CD14-positive monocyte (primary cell): ENCODE data around the gene DMAC2. TPM values are rescaled to one million over a fixed set of nuclear protein-coding genes. Genes with fewer than 3 reads are reported as not detected.

Experiments used
- DNase-seq, 3 donors: peaks; one replicate each; pipeline ENCODE4 v3.0.0-alpha.2; 2011 to 2022
- H2AFZ ChIP-seq: 2 replicates; pipeline ENCODE4 v1.6.0; 2012; ENCODE audit warnings: mild to moderate bottlenecking, low read depth, low read length, inconsistent platforms; ENCODE audit not compliant: insufficient read depth, poor library complexity, severe bottlenecking
- H3K27ac ChIP-seq, 2 donors: 1 replicate in 1 of 2; 2 replicates in 1 of 2; pipeline ENCODE4 v1.5.1; 2012 to 2013; ENCODE audit warnings: low read length in 2 of 2, control low read depth in 1 of 2, inconsistent platforms in 1 of 2, low read depth in 1 of 2, mild to moderate bottlenecking in 1 of 2
- H3K27me3 ChIP-seq, 2 donors: one replicate each; pipeline versions ENCODE4 v1.6.0 to v1.6.1; 2011 to 2013; ENCODE audit warnings: low read length in 2 of 2; ENCODE audit not compliant: control insufficient read depth in 2 of 2, insufficient read depth in 2 of 2
- H3K36me3 ChIP-seq, 2 donors: replicated peaks in 1 of 2; 1 replicate in 1 of 2; 2 replicates in 1 of 2; pipeline versions ENCODE4 v1.5.1 to v1.6.1; 2012 to 2013; ENCODE audit warnings: low read length in 2 of 2, control low read depth in 1 of 2, inconsistent platforms in 1 of 2, mild to moderate bottlenecking in 1 of 2; ENCODE audit not compliant: insufficient read depth in 2 of 2, control insufficient read depth in 1 of 2
- H3K4me1 ChIP-seq, 2 donors: 1 replicate in 1 of 2; 2 replicates in 1 of 2; pipeline versions ENCODE4 v1.5.1 to v1.6.1; 2012 to 2013; ENCODE audit warnings: low read length in 2 of 2, control low read depth in 1 of 2, inconsistent platforms in 1 of 2, mild to moderate bottlenecking in 1 of 2, moderate library complexity in 1 of 2; ENCODE audit not compliant: insufficient read depth in 2 of 2, control insufficient read depth in 1 of 2
- H3K4me2 ChIP-seq: replicated peaks from 2 replicates; pipeline ENCODE3; 2012; ENCODE audit warnings: low read length, moderate library complexity, mild to moderate bottlenecking; ENCODE audit not compliant: poor library complexity, severe bottlenecking; ENCODE audit errors: extremely low read depth
- H3K4me3 ChIP-seq, 3 experiments: fragments of 200-600 bp in 1 of 3; sonication (generic) in 1 of 3; replicated peaks in 1 of 3; 1 replicate in 2 of 3; 2 replicates in 1 of 3; pipeline ENCODE4 v1.5.1; 2011 to 2013; ENCODE audit warnings: low read length in 3 of 3, mild to moderate bottlenecking in 3 of 3, control low read depth in 2 of 3, low read depth in 2 of 3, inconsistent platforms in 1 of 3, moderate library complexity in 1 of 3
- H3K79me2 ChIP-seq: 2 replicates; pipeline ENCODE4 v1.6.0; 2012; ENCODE audit warnings: mild to moderate bottlenecking, control low read depth, inconsistent platforms, low read length, moderate library complexity; ENCODE audit not compliant: insufficient read depth
- H3K9ac ChIP-seq: 2 replicates; pipeline ENCODE4 v1.6.0; 2017; ENCODE audit warnings: low read length, mild to moderate bottlenecking; ENCODE audit not compliant: insufficient read depth, poor library complexity, severe bottlenecking
- H3K9me3 ChIP-seq, 2 donors: replicated peaks in 1 of 2; 1 replicate in 1 of 2; 2 replicates in 1 of 2; pipeline versions ENCODE4 v1.5.1 to v1.6.1; 2012 to 2013; ENCODE audit warnings: low read length in 2 of 2, control low read depth in 1 of 2; ENCODE audit not compliant: control insufficient read depth in 1 of 2, insufficient read depth in 1 of 2
- H4K20me1 ChIP-seq: 2 replicates; pipeline ENCODE4 v1.6.0; 2012; ENCODE audit warnings: mild to moderate bottlenecking, low read length, control low read depth, moderate library complexity; ENCODE audit not compliant: insufficient read depth
- H3K27ac Mint-ChIP-seq, 7 donors: one replicate each; pipeline ENCODE4 v1.8.0; 2020; ENCODE audit warnings: mild to moderate bottlenecking in 7 of 7, mixed read lengths in 7 of 7, moderate library complexity in 6 of 7, inconsistent platforms in 2 of 7
- H3K27me3 Mint-ChIP-seq, 3 donors: one replicate each; pipeline ENCODE4 v1.8.0; 2021 to 2022; ENCODE audit warnings: low read depth in 3 of 3, mild to moderate bottlenecking in 3 of 3, mixed read lengths in 3 of 3, moderate library complexity in 3 of 3, inconsistent platforms in 1 of 3
- H3K36me3 Mint-ChIP-seq, 2 donors: one replicate each; pipeline ENCODE4 v1.8.0; 2020; ENCODE audit warnings: mixed read lengths in 2 of 2, inconsistent platforms in 1 of 2, mild to moderate bottlenecking in 1 of 2
- H3K4me1 Mint-ChIP-seq: one replicate; pipeline ENCODE4 v1.8.0; 2020; ENCODE audit warnings: mild to moderate bottlenecking, mixed read lengths
- H3K4me3 Mint-ChIP-seq, 2 donors: one replicate each; pipeline ENCODE4 v1.8.0; 2020; ENCODE audit warnings: mild to moderate bottlenecking in 2 of 2, mixed read lengths in 2 of 2, moderate library complexity in 1 of 2
- H3K9me3 Mint-ChIP-seq, 7 donors: one replicate each; pipeline ENCODE4 v1.8.0; 2020 to 2022; ENCODE audit warnings: mixed read lengths in 7 of 7, mild to moderate bottlenecking in 6 of 7, moderate library complexity in 6 of 7, inconsistent platforms in 2 of 7
- WGBS: methylation state at CpG from one replicate; pipeline ENCODE4 v1.1.5; 2013; ENCODE audit warnings: missing lambda C conversion rate; ENCODE audit not compliant: insufficient coverage; 5-methylcytosine and 5-hydroxymethylcytosine counted together
- intact Hi-C, 2 donors: fragments of 100-400 bp; cut with micrococcal nuclease; formaldehyde crosslinking; loops; one replicate each; pipeline versions ENCODE4 v1.15.0 to v1.15.1; 2023
- polyA plus RNA-seq, 3 donors: library from polyadenylated mRNA; depleted of rRNA in 1 of 3; unstranded in 2 of 3; stranded (reverse) in 1 of 3; fragments of 300-500 nt in 2 of 3; fragments of >200 nt in 1 of 3; fragmentation: Illumina TruSeq in 2 of 3; gene quantifications; 1 replicate in 2 of 3; 2 replicates in 1 of 3; pipeline ENCODE4 v1.2.3, GENCODE V29; 2012 to 2021
- TF ChIP-seq, protein P1 (sequence below): fragments of 200-600 bp; IDR thresholded peaks from one replicate; pipeline ENCODE4 v1.8.0; 2022; ENCODE audit warnings: antibody characterized with exemption, mild to moderate bottlenecking

DMAC2 gene
- polyA plus RNA-seq, 3 donors, result 33.2 to 48.0 (median 43.8) TPM

DNA sequence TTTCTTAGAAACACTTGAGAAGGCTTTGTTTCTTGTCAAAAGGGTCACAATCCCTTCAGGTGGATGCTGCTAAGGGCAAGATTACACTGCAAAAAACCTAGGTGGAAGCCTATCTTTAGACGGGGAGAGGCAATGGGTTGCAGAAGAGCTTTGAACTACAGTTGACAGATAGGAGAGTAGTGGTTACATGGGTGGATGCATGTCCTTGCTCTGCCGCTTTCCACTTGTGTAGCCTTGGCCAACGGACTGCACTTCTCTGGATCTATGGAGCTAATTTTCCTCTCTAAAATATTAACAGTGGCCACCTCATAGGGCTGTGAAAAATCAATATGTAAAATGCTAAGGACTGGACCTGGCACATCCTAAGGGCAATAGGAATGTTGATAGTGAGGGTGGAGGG is 41.1 kb downstream of the DMAC2 start:
- Mint-ChIP-seq H3K4me3 (peak overlapping the region; percentile 97), H3K9me3 (peaks cover 0 to 1% (median 0%) of the 10 kb centered on the region in 7 donors), H3K27me3 (no peaks in the 10 kb centered on the region), H3K36me3 (peaks cover 15 to 30% of the 10 kb centered on the region in 2 donors), H3K4me1 (peaks cover 42% of the 10 kb centered on the region), H3K27ac (peak overlapping the region in 5 of 7 donors; percentile 73 to 100 (median 98))
- peak overlapping the region in 1 of 2 donors; percentile 97 for H3K27ac ChIP-seq
- intact Hi-C loops, result loop anchor here in 1 of 2 donors (5.0 kb wide), 2 partner anchors 34 to 36 kb away; partner anchors contain the start of gene B9D2
- H3K79me2 ChIP-seq, result peaks cover 85% of the 10 kb centered on the region
- TF ChIP-seq, protein P1, sequence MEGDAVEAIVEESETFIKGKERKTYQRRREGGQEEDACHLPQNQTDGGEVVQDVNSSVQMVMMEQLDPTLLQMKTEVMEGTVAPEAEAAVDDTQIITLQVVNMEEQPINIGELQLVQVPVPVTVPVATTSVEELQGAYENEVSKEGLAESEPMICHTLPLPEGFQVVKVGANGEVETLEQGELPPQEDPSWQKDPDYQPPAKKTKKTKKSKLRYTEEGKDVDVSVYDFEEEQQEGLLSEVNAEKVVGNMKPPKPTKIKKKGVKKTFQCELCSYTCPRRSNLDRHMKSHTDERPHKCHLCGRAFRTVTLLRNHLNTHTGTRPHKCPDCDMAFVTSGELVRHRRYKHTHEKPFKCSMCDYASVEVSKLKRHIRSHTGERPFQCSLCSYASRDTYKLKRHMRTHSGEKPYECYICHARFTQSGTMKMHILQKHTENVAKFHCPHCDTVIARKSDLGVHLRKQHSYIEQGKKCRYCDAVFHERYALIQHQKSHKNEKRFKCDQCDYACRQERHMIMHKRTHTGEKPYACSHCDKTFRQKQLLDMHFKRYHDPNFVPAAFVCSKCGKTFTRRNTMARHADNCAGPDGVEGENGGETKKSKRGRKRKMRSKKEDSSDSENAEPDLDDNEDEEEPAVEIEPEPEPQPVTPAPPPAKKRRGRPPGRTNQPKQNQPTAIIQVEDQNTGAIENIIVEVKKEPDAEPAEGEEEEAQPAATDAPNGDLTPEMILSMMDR, result no peak
- no peaks in the 10 kb centered on the region for H3K9me3 ChIP-seq
- peaks cover 11 to 25% of the 10 kb centered on the region in 2 donors for H3K36me3 ChIP-seq
- H3K4me2 ChIP-seq, result peak overlapping the region; percentile 88
- no peaks in the 10 kb centered on the region for H3K27me3 ChIP-seq
- no peak for DNase-seq
- H2AFZ ChIP-seq, result no peak overlapping the region
- H3K4me3 ChIP-seq, result peak overlapping the region; percentile 87 to 95 (median 95)
- peaks cover 29 to 30% of the 10 kb centered on the region in 2 donors for H3K4me1 ChIP-seq
- H4K20me1 ChIP-seq, result peaks cover 7% of the 10 kb centered on the region
- H3K9ac ChIP-seq, result peak overlapping the region; percentile 87
- WGBS, result no CpG with 5 or more reads among the region's 3 CpGs

DNA sequence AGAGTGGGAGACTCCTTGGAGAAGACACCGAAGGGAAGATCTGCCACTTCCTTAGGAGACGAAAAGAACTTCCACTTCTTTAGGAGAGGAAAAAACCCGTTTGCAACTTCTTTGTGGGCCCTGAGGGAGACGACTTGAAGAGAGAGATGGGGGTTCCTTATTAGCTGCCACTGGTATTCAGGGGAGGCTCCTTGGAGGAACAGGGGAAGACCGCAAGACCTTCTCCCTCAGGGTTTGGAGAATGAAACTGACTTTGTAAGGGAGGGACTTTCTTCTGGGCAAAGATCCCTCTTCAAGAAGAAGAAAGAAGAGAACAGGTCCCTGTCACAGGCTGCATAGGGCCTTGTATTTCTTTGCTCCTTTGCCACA is 41.7 kb downstream of the DMAC2 start:
- no peaks in the 10 kb centered on the region for H3K27me3 Mint-ChIP-seq
- Histone ChIP-seq H3K27ac (peak overlapping the region; percentile 80 to 97), H3K9me3 (no peaks in the 10 kb centered on the region), H3K9ac (peak overlapping the region; percentile 87), H3K4me1 (peaks cover 29 to 30% of the 10 kb centered on the region in 2 donors), H3K79me2 (peaks cover 79% of the 10 kb centered on the region), H3K4me2 (peak overlapping the region; percentile 88), H2AFZ (peak overlapping the region; percentile 91), H3K27me3 (no peaks in the 10 kb centered on the region), H3K36me3 (peaks cover 9 to 20% of the 10 kb centered on the region in 2 donors), H4K20me1 (peaks cover 7% of the 10 kb centered on the region), H3K4me3 (peak overlapping the region; percentile 87 to 95 (median 95))
- intact Hi-C loops, result loop anchor here in 1 of 2 donors (5.0 kb wide), 2 partner anchors 34 to 36 kb away; partner anchors contain the start of gene B9D2
- peak overlapping the region; percentile 97 for H3K4me3 Mint-ChIP-seq
- peaks cover 0 to 5% (median 0%) of the 10 kb centered on the region in 7 donors for H3K9me3 Mint-ChIP-seq
- peaks cover 42% of the 10 kb centered on the region for H3K4me1 Mint-ChIP-seq
- peaks cover 12 to 30% of the 10 kb centered on the region in 2 donors for H3K36me3 Mint-ChIP-seq
- DNase-seq, result peak in 1 of 3 donors; percentile 21
- 0% methylated on average over 1 of the region's 5 CpGs for WGBS
- TF ChIP-seq, protein P1, result no peak
- peak overlapping the region; percentile 98 to 100 (median 99) for H3K27ac Mint-ChIP-seq
